ENCODE results near the gene SIX5. TPM values are rescaled to one million over a fixed set of nuclear protein-coding genes. Genes with fewer than 3 reads are reported as not detected.
"Not testable (repeated sequence)": the region's sequence is repeated elsewhere in the genome, so short reads cannot be mapped to it uniquely, and the experiment has no call there.

Gene SIX5
- total RNA-seq, 1 experiment from 2014 or later = 27.6 TPM

- BruUV-seq (replicated peaks) = no TSS peak
- Histone ChIP-seq H4K20me1 (ENCODE audit: insufficient read depth) (peaks cover 18% of the 10 kb centered on the region; the same call in 1 of the 2 replicates), H3K27ac (peak within 1 kb of the TSS; percentile 46), H3K4me2 (peak within 1 kb of the TSS; percentile 95), H3F3A (ENCODE audit: insufficient read depth, low read depth) (peaks cover 22% of the 10 kb centered on the region; the same call in 1 of the 2 replicates), H3K4me1 (replicated peaks; ENCODE audit: insufficient read depth) (peaks cover 9% of the 10 kb centered on the region), H3K79me2 (ENCODE audit: low read depth) (peaks cover 51% of the 10 kb centered on the region), H3K9me2 (ENCODE audit: insufficient read depth) (no peaks in the 10 kb centered on the region), H3K9me3 (ENCODE audit: insufficient read depth, low read depth) (no peaks in the 10 kb centered on the region), H3K36me3 (ENCODE audit: low read depth) (peaks cover 4% of the 10 kb centered on the region; the same call in 1 of the 2 replicates), H3K27me3 (ENCODE audit: insufficient read depth, low read depth) (no peaks in the 10 kb centered on the region), H2AFZ (peak within 1 kb of the TSS; percentile 79), H3K4me3 (peak within 1 kb of the TSS; percentile 93)
- DNase-seq = peak; percentile 94 to 97
- intact Hi-C loops (cut with micrococcal nuclease; ENCODE audit: unreplicated experiment) = loop anchor here (2.0 kb wide), 1 partner anchor 38 kb away; the partner anchor contains the start of gene SIX5
- CTCF ChIA-PET = interaction anchor here (0.6 to 1.2 kb wide), 4 partner anchors 39 to 155 kb away, joined by 3 to 12 read pairs (median 8); partner anchors contain the start of gene IRF2BP1
- POLR2A ChIA-PET (ENCODE audit: unreplicated experiment) = interaction anchor here (0.5 to 0.9 kb wide), 7 partner anchors 11 to 217 kb away, joined by 3 to 29 read pairs (median 4); partner anchors contain the start of gene SIX5
- TF ChIP-seq EZH2 (IDR thresholded peaks at IDR 0.05; ENCODE audit: low read depth) (no peak), CTCF (conservative IDR thresholded peaks at IDR 0.05) (no peak; the same call in 1 of the 2 replicates)
Measured at GRCh38 chr19:45730368-45731288, 38.4 kb downstream of the SIX5 start, which contains the start of gene FBXO46. Gene FBXO46 (minus strand): TSS chr19:45730896. CDS start chr19:45713495, 17,401 bp downstream.

GRCh38 chr19:45729800-45730290, 39.2 kb downstream of the SIX5 start:
- H3K9me2 ChIP-seq (ENCODE audit: insufficient read depth) = no peaks in the 10 kb centered on the region
- BruUV-seq (replicated peaks) = TSS peak; percentile 51
- peaks cover 9% of the 10 kb centered on the region for H3K4me1 ChIP-seq (replicated peaks; ENCODE audit: insufficient read depth)
- peak in 1 of 2 experiments; percentile 46 for DNase-seq
- peaks cover 26% of the 10 kb centered on the region; the same call in 1 of the 2 replicates for H3F3A ChIP-seq (ENCODE audit: insufficient read depth, low read depth)
- intact Hi-C loops (cut with micrococcal nuclease; ENCODE audit: unreplicated experiment) = loop anchor here (2.0 kb wide), 1 partner anchor 39 kb away; the partner anchor contains the start of gene SIX5
- peak overlapping the region; percentile 46 for H3K27ac ChIP-seq
- no peaks in the 10 kb centered on the region for H3K9me3 ChIP-seq (ENCODE audit: insufficient read depth, low read depth)
- H3K4me3 ChIP-seq = peak overlapping the region; percentile 93
- H2AFZ ChIP-seq = peak overlapping the region; percentile 72
- peaks cover 59% of the 10 kb centered on the region for H3K79me2 ChIP-seq (ENCODE audit: low read depth)
- no peak for TF ChIP-seq EZH2 (IDR thresholded peaks at IDR 0.05; ENCODE audit: low read depth)
- TF ChIP-seq CTCF (conservative IDR thresholded peaks at IDR 0.05) = no peak
- H3K4me2 ChIP-seq = peak overlapping the region; percentile 95
- no peaks in the 10 kb centered on the region for H3K27me3 ChIP-seq (ENCODE audit: insufficient read depth, low read depth)
- H3K36me3 ChIP-seq (ENCODE audit: low read depth) = peaks cover 4% of the 10 kb centered on the region; the same call in 1 of the 2 replicates
- CTCF ChIA-PET = interaction anchor here (0.6 to 0.7 kb wide), 4 partner anchors 14 to 253 kb away, joined by 3 to 11 read pairs (median 6); partner anchors contain the start of gene DMPK
- POLR2A ChIA-PET (ENCODE audit: unreplicated experiment) = interaction anchor here (0.6 kb wide), 3 partner anchors 12 to 125 kb away, joined by 3 to 5 read pairs (median 4); partner anchors contain the start of gene SIX5
- H4K20me1 ChIP-seq (ENCODE audit: insufficient read depth) = peaks cover 18% of the 10 kb centered on the region; the same call in 1 of the 2 replicates

- H3K4me3 ChIP-seq; H3K27ac ChIP-seq; BruUV-seq (replicated peaks); DNase-seq; H3K36me3 ChIP-seq (ENCODE audit: low read depth); H2AFZ ChIP-seq; POLR2A ChIA-PET (ENCODE audit: unreplicated experiment); H3K9me3 ChIP-seq (ENCODE audit: insufficient read depth, low read depth); CTCF ChIA-PET; intact Hi-C loops (cut with micrococcal nuclease; ENCODE audit: unreplicated experiment); H3K27me3 ChIP-seq (ENCODE audit: insufficient read depth, low read depth); H3K9me2 ChIP-seq (ENCODE audit: insufficient read depth): not testable (repeated sequence)
- H3K4me1 ChIP-seq (replicated peaks; ENCODE audit: insufficient read depth) = peaks cover 16% of the 10 kb centered on the region
- peaks cover 24% of the 10 kb centered on the region for H4K20me1 ChIP-seq (ENCODE audit: insufficient read depth)
- peak overlapping the region; percentile 95; the same call in 1 of the 2 replicates for H3K4me2 ChIP-seq
- peaks cover 70% of the 10 kb centered on the region for H3K79me2 ChIP-seq (ENCODE audit: low read depth)
- peaks cover 33% of the 10 kb centered on the region; the same call in 1 of the 2 replicates for H3F3A ChIP-seq (ENCODE audit: insufficient read depth, low read depth)
Measured at GRCh38 chr19:45728683-45729082, 40.4 kb downstream of the SIX5 start.

- DNase-seq; H3K4me2 ChIP-seq; POLR2A ChIA-PET (ENCODE audit: unreplicated experiment); H3K9me3 ChIP-seq (ENCODE audit: insufficient read depth, low read depth); H3K9me2 ChIP-seq (ENCODE audit: insufficient read depth); H3K27ac ChIP-seq; H3K4me3 ChIP-seq; H2AFZ ChIP-seq; BruUV-seq (replicated peaks); H3K27me3 ChIP-seq (ENCODE audit: insufficient read depth, low read depth); intact Hi-C loops (cut with micrococcal nuclease; ENCODE audit: unreplicated experiment): not testable (repeated sequence)
- peaks cover 54% of the 10 kb centered on the region for H3K4me1 ChIP-seq (replicated peaks; ENCODE audit: insufficient read depth)
- H3F3A ChIP-seq (ENCODE audit: insufficient read depth, low read depth) = peaks cover 44% of the 10 kb centered on the region
- peaks cover 15% of the 10 kb centered on the region; the same call in 1 of the 2 replicates for H3K36me3 ChIP-seq (ENCODE audit: low read depth)
- CTCF ChIA-PET = interaction anchor here (0.7 kb wide), 1 partner anchor 43 kb away, joined by 3 read pairs; no protein-coding TSS in a partner anchor
- peaks cover 82% of the 10 kb centered on the region for H3K79me2 ChIP-seq (ENCODE audit: low read depth)
- H4K20me1 ChIP-seq (ENCODE audit: insufficient read depth) = peaks cover 15% of the 10 kb centered on the region; the same call in 1 of the 2 replicates
Measured at GRCh38 chr19:45720065-45720464, 49.0 kb downstream of the SIX5 start.

Data from PC-9 (cell line).